ENCODE data around the gene SMIM35. TPM values are rescaled to one million over a fixed set of nuclear protein-coding genes. Genes with fewer than 3 reads are reported as not detected.

Gene SMIM35
- total RNA-seq, 1 experiment from 2014 or later, result not detected

GRCh38 chr11:117995472-117995871 is 91.3 kb downstream of the SMIM35 start:
- Mint-ChIP-seq H3K36me3 (ENCODE audit: insufficient read depth in 1 of 3, low read depth in 3 of 3) (no peaks in the 10 kb centered on the region), H3K4me1 (peaks cover 3 to 9% of the 10 kb centered on the region in 2 experiments; a peak in 2 of 4 replicates), H3K27me3 (ENCODE audit: low read depth) (peaks cover 10% of the 10 kb centered on the region), H3K4me3 (no peak overlapping the region), H3K9me3 (no peaks in the 10 kb centered on the region), H3K27ac (no peak overlapping the region)
- Histone ChIP-seq H3K27me3 (ENCODE audit: insufficient read depth, low read length) (no peaks in the 10 kb centered on the region), H4K5ac (ENCODE audit: insufficient read length, low read depth, low read length) (no peak overlapping the region), H3K9me3 (ENCODE audit: control insufficient read depth, low read depth, low read length) (no peaks in the 10 kb centered on the region), H3T11ph (ENCODE audit: low read length) (no peak overlapping the region), H3K27ac (ENCODE audit: insufficient read length, low read depth, low read length) (no peak overlapping the region), H2BK20ac (ENCODE audit: low read depth, low read length, poor library complexity, severe bottlenecking) (no peak overlapping the region), H2AK5ac (ENCODE audit: insufficient read length, low read length) (no peak overlapping the region), H4K91ac (ENCODE audit: insufficient read length, low read depth, low read length) (no peak overlapping the region), H2AFZ (ENCODE audit: low read length) (no peak overlapping the region), H3K18ac (ENCODE audit: insufficient read length, low read depth, low read length) (no peak overlapping the region), H3K23me2 (ENCODE audit: insufficient read length, low read depth, low read length, poor library complexity, severe bottlenecking) (no peaks in the 10 kb centered on the region), H2BK120ac (ENCODE audit: low read depth, low read length, poor library complexity, severe bottlenecking) (no peak overlapping the region), H2BK12ac (ENCODE audit: insufficient read length, low read depth, low read length) (no peak overlapping the region), H3K79me1 (ENCODE audit: insufficient read depth, low read depth, low read length, poor library complexity, severe bottlenecking) (no peaks in the 10 kb centered on the region), H3K4ac (ENCODE audit: low read depth, low read length) (no peak overlapping the region), H3K56ac (ENCODE audit: insufficient read length, low read depth, low read length) (no peak overlapping the region), H3K79me2 (ENCODE audit: insufficient read depth, low read length) (no peaks in the 10 kb centered on the region), H3K14ac (ENCODE audit: insufficient read depth, low read length) (no peak overlapping the region), H3K4me1 (ENCODE audit: insufficient read depth, low read length) (no peaks in the 10 kb centered on the region; the same call in 1 of the 2 replicates), H4K8ac (replicated peaks; ENCODE audit: insufficient read length, low read depth, low read length) (no peak overlapping the region), H4K20me1 (ENCODE audit: control insufficient read depth, insufficient read depth, insufficient read length) (no peaks in the 10 kb centered on the region), H2BK15ac (ENCODE audit: low read depth, low read length) (no peak overlapping the region), H3K23ac (ENCODE audit: insufficient read length, low read depth, low read length) (no peak overlapping the region), H3K4me2 (ENCODE audit: insufficient read depth, insufficient read length, low read length) (no peak overlapping the region), H2BK5ac (ENCODE audit: insufficient read length, low read length) (no peak overlapping the region), H3K9ac (ENCODE audit: extremely low read depth, insufficient read length, low read length) (no peak overlapping the region)
- no peak for TF ChIP-seq CTCF (conservative IDR thresholded peaks at IDR 0.05)
- no CpG with 5 or more reads among the region's 11 CpGs for WGBS (ENCODE audit: extremely low coverage, insufficient read length, low lambda C conversion rate)
- DNase-seq, result no peak

All from H9 (cell line).